ENCODE measurements around the gene PVALB.

DNA sequence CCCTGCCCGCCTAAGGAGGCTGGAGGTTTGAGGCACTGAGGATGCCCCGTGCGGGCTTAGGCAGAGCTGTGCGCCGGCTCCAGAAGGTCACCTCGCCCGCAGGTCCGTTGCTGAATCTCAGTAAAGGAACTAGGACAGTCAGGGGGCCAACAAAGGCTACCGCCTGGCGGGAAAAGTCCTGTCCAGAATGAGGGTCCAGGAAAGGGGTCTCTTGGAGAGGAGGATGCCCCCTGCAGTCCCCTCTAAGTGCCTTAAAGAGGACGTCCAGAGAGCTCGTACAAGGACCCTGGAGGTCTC is 548 bp downstream of the PVALB start:
- no peak for TF ChIP-seq CTCF (IDR thresholded peaks at IDR 0.05)
- no peak for TF ChIP-seq EZH2 (IDR thresholded peaks at IDR 0.05; ENCODE audit: borderline replicate concordance, insufficient read depth, low read depth, low read length, poor library complexity, severe bottlenecking)
